Tibial nerve (tissue), 4 donors: ENCODE results near the gene DISC1. TPM values are rescaled to one million over a fixed set of nuclear protein-coding genes. Genes with fewer than 3 reads are reported as not detected.

Experiments used
- DNase-seq, 2 donors: peaks; one replicate each; pipeline ENCODE4 v3.0.0-alpha.2; 2019; ENCODE audit warnings: low spot score in 2 of 2
- H3K27ac ChIP-seq, 4 donors: fragments of 200-600 bp; sonication (generic) in 3 of 4; one replicate each; pipeline ENCODE4 v1.5.1; 2017 to 2019; ENCODE audit warnings: mild to moderate bottlenecking in 1 of 4
- H3K27me3 ChIP-seq, 2 donors: fragments of 200-600 bp; sonication (generic) in 1 of 2; one replicate each; pipeline versions ENCODE4 v1.5.1 to v1.6.0; 2017 to 2019
- H3K36me3 ChIP-seq, 3 donors: fragments of 200-600 bp; sonication (generic); one replicate each; pipeline ENCODE4 v1.5.1; 2018 to 2019
- H3K4me1 ChIP-seq, 4 donors: fragments of 200-600 bp; sonication (generic) in 3 of 4; one replicate each; pipeline ENCODE4 v1.5.1; 2017 to 2019
- H3K4me3 ChIP-seq, 4 donors: fragments of 200-600 bp; sonication (generic) in 3 of 4; one replicate each; pipeline ENCODE4 v1.5.1; 2017 to 2019; ENCODE audit warnings: mild to moderate bottlenecking in 1 of 4, moderate library complexity in 1 of 4
- H3K9me3 ChIP-seq, 4 donors: fragments of 200-600 bp; sonication (generic) in 3 of 4; one replicate each; pipeline ENCODE4 v1.5.1; 2017 to 2019
- CTCF ChIP-seq, 5 experiments: fragments of 200-600 bp in 3 of 5; fragments of 450-650 bp in 2 of 5; sonication (generic) in 3 of 5; IDR thresholded peaks; one replicate each; pipeline ENCODE4 v1.5.1; 2016 to 2019; ENCODE audit warnings: antibody characterized with exemption in 5 of 5, mild to moderate bottlenecking in 3 of 5, moderate library complexity in 2 of 5
- EP300 ChIP-seq, 2 donors: sonication (generic); formaldehyde crosslinking; IDR thresholded peaks; one replicate each; pipeline ENCODE4 v1.6.1; 2017; ENCODE audit warnings: antibody characterized with exemption in 2 of 2, mild to moderate bottlenecking in 1 of 2
- POLR2A ChIP-seq, 2 donors: fragments of 450-650 bp; IDR thresholded peaks; one replicate each; pipeline ENCODE4 v1.6.1; 2017; ENCODE audit warnings: antibody characterized with exemption in 2 of 2, mild to moderate bottlenecking in 2 of 2, moderate library complexity in 2 of 2
- WGBS, 2 donors: methylation state at CpG; one replicate each; pipeline ENCODE4 v1.1.5; 2018; 5-methylcytosine and 5-hydroxymethylcytosine counted together
- total RNA-seq, 4 donors: library from RNA; depleted of rRNA; stranded (reverse); fragments of >200 nt; gene quantifications; one replicate each; pipeline ENCODE4 v1.1.0, GENCODE V29; 2016

The DISC1 gene
- total RNA-seq, 4 donors from 2014 or later, result 29.9 to 39.0 (median 32.7) TPM

GRCh38 chr1:231857609-231858135, 231.1 kb downstream of the DISC1 start:
- Histone ChIP-seq H3K36me3 (no peaks in the 10 kb centered on the region), H3K9me3 (no peaks in the 10 kb centered on the region), H3K4me1 (peaks cover 0 to 18% (median 0%) of the 10 kb centered on the region in 4 donors), H3K4me3 (no peak overlapping the region), H3K27ac (no peak overlapping the region), H3K27me3 (no peaks in the 10 kb centered on the region)
- DNase-seq, result no peak
- TF ChIP-seq EP300 (IDR thresholded peaks at IDR 0.05) (no peak), POLR2A (IDR thresholded peaks at IDR 0.05) (no peak), CTCF (IDR thresholded peaks at IDR 0.05) (no peak)
- WGBS, 2 donors, result 95 to 98% methylated on average over 8 of the region's 8 CpGs

GRCh38 chr1:231860221-231861088, 233.9 kb downstream of the DISC1 start:
- 51 to 55% methylated on average over 5 of the region's 5 CpGs for WGBS, 2 donors
- no peak for DNase-seq
- no peaks in the 10 kb centered on the region for H3K36me3 ChIP-seq
- TF ChIP-seq POLR2A (IDR thresholded peaks at IDR 0.05), result no peak
- TF ChIP-seq EP300 (IDR thresholded peaks at IDR 0.05), result no peak
- TF ChIP-seq CTCF (IDR thresholded peaks at IDR 0.05), result no peak
- H3K4me3 ChIP-seq, result no peak overlapping the region
- peaks cover 0 to 26% (median 0%) of the 10 kb centered on the region in 4 donors for H3K4me1 ChIP-seq
- H3K27ac ChIP-seq, result no peak overlapping the region
- H3K27me3 ChIP-seq, result no peaks in the 10 kb centered on the region
- no peaks in the 10 kb centered on the region for H3K9me3 ChIP-seq

- Histone ChIP-seq H3K9me3 (no peaks in the 10 kb centered on the region), H3K4me1 (peaks cover 0 to 39% (median 3%) of the 10 kb centered on the region in 4 donors), H3K27ac (no peak overlapping the region), H3K4me3 (no peak overlapping the region), H3K27me3 (no peaks in the 10 kb centered on the region), H3K36me3 (no peaks in the 10 kb centered on the region)
- no peak for TF ChIP-seq POLR2A (IDR thresholded peaks at IDR 0.05)
- no peak for TF ChIP-seq CTCF (IDR thresholded peaks at IDR 0.05)
- no peak for TF ChIP-seq EP300 (IDR thresholded peaks at IDR 0.05)
- 72 to 76% methylated on average over 7 of the region's 7 CpGs for WGBS, 2 donors
- no peak for DNase-seq
Measured at GRCh38 chr1:231861541-231862481, 235.2 kb downstream of the DISC1 start.

GRCh38 chr1:231862611-231863010, 236.0 kb downstream of the DISC1 start:
- Histone ChIP-seq H3K9me3 (no peaks in the 10 kb centered on the region), H3K36me3 (no peaks in the 10 kb centered on the region), H3K4me3 (no peak overlapping the region), H3K4me1 (peaks cover 0 to 47% (median 9%) of the 10 kb centered on the region in 4 donors), H3K27ac (no peak overlapping the region), H3K27me3 (no peaks in the 10 kb centered on the region)
- WGBS, 2 donors, result 72 to 82% methylated on average over 2 of the region's 2 CpGs
- no peak for TF ChIP-seq POLR2A (IDR thresholded peaks at IDR 0.05)
- no peak for TF ChIP-seq EP300 (IDR thresholded peaks at IDR 0.05)
- TF ChIP-seq CTCF (IDR thresholded peaks at IDR 0.05), result no peak
- no peak for DNase-seq
